Fibroblast of pulmonary artery (primary cell): ENCODE results near the gene ARHGAP24.
"Not testable (repeated sequence)": the region's sequence is repeated elsewhere in the genome, so short reads cannot be mapped to it uniquely, and the experiment has no call there.

Experiments
- DNase-seq: peaks from one replicate; pipeline ENCODE4 v3.0.0-alpha.2; 2010; ENCODE audit warnings: low read depth
- H3K4me3 ChIP-seq: replicated peaks from 2 replicates; pipeline ENCODE4 v1.5.1; 2011; ENCODE audit warnings: low read depth, mild to moderate bottlenecking, control low read depth, low read length, moderate library complexity
- TF ChIP-seq, protein P1 (sequence below): IDR thresholded peaks from 2 replicates; pipeline ENCODE4 v1.5.1; 2011; ENCODE audit warnings: mild to moderate bottlenecking, control low read depth, low read length, inconsistent platforms; ENCODE audit errors: missing control alignments

The ARHGAP24 gene

DNA sequence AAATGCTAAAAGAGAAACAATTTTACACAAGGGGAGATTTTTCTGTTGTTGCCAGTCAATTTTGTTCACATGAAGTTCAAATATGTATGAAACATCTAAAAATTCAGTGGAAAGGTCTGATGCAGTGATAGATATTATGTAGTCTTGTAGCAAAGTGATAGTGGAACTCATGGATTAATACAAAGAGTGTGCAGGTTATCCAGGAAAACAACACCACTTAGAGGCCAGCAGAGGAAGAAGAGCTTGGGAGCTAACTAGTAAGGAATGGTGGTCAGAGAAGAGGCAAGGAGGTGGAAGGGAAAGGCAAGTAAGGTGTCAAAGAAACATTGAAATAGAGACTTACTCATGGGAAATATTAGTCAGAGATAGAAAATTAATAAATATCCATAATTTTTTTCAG lies 489.3 kb downstream of the ARHGAP24 start:
- no peak overlapping the region for H3K4me3 ChIP-seq
- peak; percentile 25 for DNase-seq
- TF ChIP-seq, protein P1, sequence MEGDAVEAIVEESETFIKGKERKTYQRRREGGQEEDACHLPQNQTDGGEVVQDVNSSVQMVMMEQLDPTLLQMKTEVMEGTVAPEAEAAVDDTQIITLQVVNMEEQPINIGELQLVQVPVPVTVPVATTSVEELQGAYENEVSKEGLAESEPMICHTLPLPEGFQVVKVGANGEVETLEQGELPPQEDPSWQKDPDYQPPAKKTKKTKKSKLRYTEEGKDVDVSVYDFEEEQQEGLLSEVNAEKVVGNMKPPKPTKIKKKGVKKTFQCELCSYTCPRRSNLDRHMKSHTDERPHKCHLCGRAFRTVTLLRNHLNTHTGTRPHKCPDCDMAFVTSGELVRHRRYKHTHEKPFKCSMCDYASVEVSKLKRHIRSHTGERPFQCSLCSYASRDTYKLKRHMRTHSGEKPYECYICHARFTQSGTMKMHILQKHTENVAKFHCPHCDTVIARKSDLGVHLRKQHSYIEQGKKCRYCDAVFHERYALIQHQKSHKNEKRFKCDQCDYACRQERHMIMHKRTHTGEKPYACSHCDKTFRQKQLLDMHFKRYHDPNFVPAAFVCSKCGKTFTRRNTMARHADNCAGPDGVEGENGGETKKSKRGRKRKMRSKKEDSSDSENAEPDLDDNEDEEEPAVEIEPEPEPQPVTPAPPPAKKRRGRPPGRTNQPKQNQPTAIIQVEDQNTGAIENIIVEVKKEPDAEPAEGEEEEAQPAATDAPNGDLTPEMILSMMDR: peak; percentile 20

GRCh38 chr4:85965017-85965416 lies 490.1 kb downstream of the ARHGAP24 start:
- H3K4me3 ChIP-seq, DNase-seq: not testable (repeated sequence)

DNA sequence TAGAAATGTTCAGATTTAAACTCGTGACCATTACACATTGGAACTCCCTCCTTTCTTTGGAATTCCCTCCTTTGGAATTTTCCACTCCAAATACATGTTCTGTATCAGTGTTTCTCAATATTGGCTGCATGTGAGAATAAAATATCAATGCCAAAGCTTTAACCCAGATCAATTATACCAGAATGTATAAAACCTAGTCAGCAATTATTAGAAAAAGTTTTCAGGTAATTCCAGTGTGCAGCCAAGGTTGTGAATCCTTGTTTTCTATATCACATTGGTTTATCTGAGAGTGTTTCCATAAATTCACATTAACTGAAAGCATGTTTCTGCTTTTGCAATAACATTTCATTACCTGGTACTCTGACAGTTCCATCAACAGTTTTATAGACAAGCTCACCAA lies 490.6 kb downstream of the ARHGAP24 start:
- no peak overlapping the region for H3K4me3 ChIP-seq
- no peak for DNase-seq
- TF ChIP-seq, protein P1: no peak

DNA sequence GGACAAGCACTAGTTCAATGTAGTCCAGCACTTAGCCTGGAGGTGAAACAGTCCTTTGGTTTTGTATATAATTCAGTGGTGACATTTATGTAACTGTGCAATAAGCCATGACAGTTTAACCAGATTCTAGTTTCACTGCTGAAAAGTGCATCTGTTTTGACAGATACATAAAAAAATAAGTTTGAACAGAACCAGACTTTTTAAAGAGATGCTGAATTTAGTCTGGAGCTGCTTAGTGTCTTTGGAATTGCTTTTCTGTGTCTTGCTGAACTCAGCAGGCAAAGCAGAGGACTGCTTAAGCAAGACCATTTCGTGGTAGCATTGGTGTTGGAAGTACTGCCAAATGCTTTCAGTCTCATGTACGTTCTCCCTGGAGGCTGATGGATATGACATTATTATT lies 491.4 kb downstream of the ARHGAP24 start:
- DNase-seq: peak; percentile 77
- TF ChIP-seq, protein P1: no peak
- H3K4me3 ChIP-seq: no peak overlapping the region

GRCh38 chr4:85967872-85968271 lies 492.9 kb downstream of the ARHGAP24 start:
- TF ChIP-seq, protein P1: no peak
- no peak overlapping the region for H3K4me3 ChIP-seq
- peak; percentile 42 for DNase-seq

GRCh38 chr4:85968945-85969819 lies 494.2 kb downstream of the ARHGAP24 start:
- TF ChIP-seq, protein P1: peak; percentile 48
- peak; percentile 84 for DNase-seq
- no peak overlapping the region for H3K4me3 ChIP-seq

DNA sequence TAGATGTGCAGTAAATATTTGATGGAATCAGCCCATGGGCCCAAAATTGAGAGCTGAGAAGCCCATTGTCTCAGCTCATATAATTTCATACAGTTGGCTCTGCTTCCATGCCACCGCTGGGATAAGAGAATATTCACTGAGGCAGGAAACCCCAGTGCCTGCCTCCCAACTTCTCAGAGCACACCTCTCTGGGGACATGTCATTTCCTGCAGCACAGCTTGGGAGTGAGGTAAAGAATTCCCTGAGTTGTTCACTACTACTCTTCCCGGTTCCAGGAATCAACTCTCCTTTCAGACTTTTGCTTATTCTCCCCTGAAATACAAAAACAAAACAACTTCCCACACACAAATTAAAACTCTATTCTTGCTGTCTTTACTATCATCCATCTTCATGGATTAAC lies 495.6 kb downstream of the ARHGAP24 start:
- no peak overlapping the region for H3K4me3 ChIP-seq
- DNase-seq: peak; percentile 25
- TF ChIP-seq, protein P1: no peak
